ENCODE data around the gene DUS3L.

Gene DUS3L

GRCh38 chr19:5826531-5827341 is 35.8 kb upstream of the DUS3L start:
- TF ChIP-seq CTCF (IDR thresholded peaks at IDR 0.05; ENCODE audit: low read depth, low read length): no peak
- H3K4me3 ChIP-seq (ENCODE audit: low read depth, low read length): no peak overlapping the region

- no peak overlapping the region for H3K4me3 ChIP-seq (ENCODE audit: low read depth, low read length)
- no peak for TF ChIP-seq CTCF (IDR thresholded peaks at IDR 0.05; ENCODE audit: low read depth, low read length)
These were observed 34.2 kb upstream of the DUS3L start for GRCh38 chr19:5825178-5825577.

GRCh38 chr19:5824751-5825150 is 33.8 kb upstream of the DUS3L start:
- no peak overlapping the region for H3K4me3 ChIP-seq (ENCODE audit: low read depth, low read length)
- TF ChIP-seq CTCF (IDR thresholded peaks at IDR 0.05; ENCODE audit: low read depth, low read length): no peak

- no peak overlapping the region for H3K4me3 ChIP-seq (ENCODE audit: low read depth, low read length)
- TF ChIP-seq CTCF (IDR thresholded peaks at IDR 0.05; ENCODE audit: low read depth, low read length): no peak
These were observed 32.8 kb upstream of the DUS3L start for GRCh38 chr19:5823579-5824281.

- no peak for TF ChIP-seq CTCF (IDR thresholded peaks at IDR 0.05; ENCODE audit: low read depth, low read length)
These were observed 31.4 kb upstream of the DUS3L start for GRCh38 chr19:5822181-5822844.

GRCh38 chr19:5821521-5822180 is 30.7 kb upstream of the DUS3L start:
- no peak for TF ChIP-seq CTCF (IDR thresholded peaks at IDR 0.05; ENCODE audit: low read depth, low read length)

More at GRCh38 chr19:5822181-5822844, 31.4 kb upstream of the DUS3L start:
- no peak overlapping the region for H3K4me3 ChIP-seq (ENCODE audit: low read depth, low read length)

More at GRCh38 chr19:5821521-5822180, 30.7 kb upstream of the DUS3L start:
- no peak overlapping the region for H3K4me3 ChIP-seq (ENCODE audit: low read depth, low read length)

Measured in WI38 (cell line).